Transverse colon (tissue), 3 donors: ENCODE measurements around the gene ZC3H12D.

Experiments
- EP300 ChIP-seq: sonication (generic); formaldehyde crosslinking; IDR thresholded peaks from one replicate; pipeline ENCODE4 v1.6.1; 2017; ENCODE audit warnings: antibody characterized with exemption, low read depth
- TF ChIP-seq, protein P1 (sequence below), 5 experiments: fragments of 200-600 bp in 3 of 5; fragments of 450-650 bp in 2 of 5; sonication (generic) in 3 of 5; IDR thresholded peaks; 1 replicate in 2 of 5; 2 replicates in 3 of 5; pipeline ENCODE4 v1.5.1; 2016 to 2017; ENCODE audit warnings: antibody characterized with exemption in 5 of 5, inconsistent platforms in 3 of 5, mild to moderate bottlenecking in 2 of 5, moderate library complexity in 1 of 5

DNA sequence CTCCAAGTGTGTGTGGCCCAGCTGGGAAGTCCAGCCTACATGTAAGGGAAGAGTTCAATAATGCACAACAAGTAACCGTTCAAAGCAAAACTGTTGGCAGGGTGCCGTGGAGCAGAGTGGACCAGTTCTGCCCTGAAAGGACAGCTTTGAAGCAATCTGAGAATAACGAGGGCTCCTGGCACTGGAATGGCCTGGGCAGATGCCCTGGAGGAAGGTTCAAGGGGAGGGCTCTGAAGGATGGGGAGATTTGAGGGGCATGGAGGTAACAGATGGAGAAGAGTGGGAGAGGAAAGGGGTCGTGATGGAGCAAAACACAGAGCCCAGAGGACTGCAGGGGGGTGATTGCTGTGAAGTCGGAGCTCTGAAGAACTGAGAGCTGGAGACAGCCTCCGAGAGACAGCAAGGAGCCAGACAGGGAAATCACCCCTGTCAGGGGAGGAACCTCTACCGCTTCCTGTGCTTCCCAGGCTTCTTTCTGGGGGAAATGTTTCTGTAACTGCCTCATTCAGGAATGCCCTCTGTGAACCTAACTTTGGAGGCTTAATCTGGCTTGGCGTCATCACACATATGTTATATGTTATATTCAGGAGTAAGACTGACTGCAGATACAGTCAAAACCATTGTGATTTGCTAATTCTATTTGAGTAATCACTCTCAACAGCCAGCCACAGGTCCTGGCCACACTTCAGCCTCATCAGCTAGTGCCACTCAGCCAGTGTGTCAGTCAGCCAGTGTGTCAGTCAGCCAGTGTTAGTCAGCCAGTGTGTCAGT lies 41.2 kb downstream of the ZC3H12D start:
- TF ChIP-seq, protein P1, sequence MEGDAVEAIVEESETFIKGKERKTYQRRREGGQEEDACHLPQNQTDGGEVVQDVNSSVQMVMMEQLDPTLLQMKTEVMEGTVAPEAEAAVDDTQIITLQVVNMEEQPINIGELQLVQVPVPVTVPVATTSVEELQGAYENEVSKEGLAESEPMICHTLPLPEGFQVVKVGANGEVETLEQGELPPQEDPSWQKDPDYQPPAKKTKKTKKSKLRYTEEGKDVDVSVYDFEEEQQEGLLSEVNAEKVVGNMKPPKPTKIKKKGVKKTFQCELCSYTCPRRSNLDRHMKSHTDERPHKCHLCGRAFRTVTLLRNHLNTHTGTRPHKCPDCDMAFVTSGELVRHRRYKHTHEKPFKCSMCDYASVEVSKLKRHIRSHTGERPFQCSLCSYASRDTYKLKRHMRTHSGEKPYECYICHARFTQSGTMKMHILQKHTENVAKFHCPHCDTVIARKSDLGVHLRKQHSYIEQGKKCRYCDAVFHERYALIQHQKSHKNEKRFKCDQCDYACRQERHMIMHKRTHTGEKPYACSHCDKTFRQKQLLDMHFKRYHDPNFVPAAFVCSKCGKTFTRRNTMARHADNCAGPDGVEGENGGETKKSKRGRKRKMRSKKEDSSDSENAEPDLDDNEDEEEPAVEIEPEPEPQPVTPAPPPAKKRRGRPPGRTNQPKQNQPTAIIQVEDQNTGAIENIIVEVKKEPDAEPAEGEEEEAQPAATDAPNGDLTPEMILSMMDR (IDR thresholded peaks at IDR 0.05): no peak
- no peak for TF ChIP-seq EP300
